H4 (cell line): ENCODE data around the gene TOR2A. TPM values are rescaled to one million over a fixed set of nuclear protein-coding genes. Genes with fewer than 3 reads are reported as not detected.

Experiments used
- DNase-seq: peaks from one replicate; pipeline ENCODE4 v3.0.0-alpha.2; 2015; ENCODE audit warnings: low spot score
- total RNA-seq: library from RNA; depleted of rRNA; stranded (reverse); fragments of >200 nt; shearing (Covaris generic); gene quantifications from 2 replicates; pipeline ENCODE4 v1.2.3, GENCODE V29; 2014

TOR2A gene
- total RNA-seq, 1 experiment from 2014 or later, result 11.5 TPM

DNA sequence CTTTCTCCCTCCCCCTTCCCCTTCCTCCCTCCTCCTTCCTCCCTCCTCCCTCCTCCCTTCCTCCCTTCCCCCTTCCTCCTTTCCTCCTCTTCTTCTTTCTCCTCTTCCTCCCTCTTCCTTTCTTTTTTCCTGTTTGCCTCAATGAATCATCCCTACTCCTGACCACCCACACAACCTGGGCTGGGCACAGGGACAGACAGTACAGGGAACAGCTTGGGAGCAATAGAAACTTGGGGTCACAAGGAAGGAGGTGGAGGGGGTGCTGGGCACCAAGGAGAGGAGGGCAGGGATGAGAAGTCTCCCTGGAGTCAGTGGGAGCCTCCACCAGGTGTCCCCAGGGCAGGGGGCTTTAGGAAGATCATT, 14.2 kb downstream of the TOR2A start:
- no peak for DNase-seq

DNA sequence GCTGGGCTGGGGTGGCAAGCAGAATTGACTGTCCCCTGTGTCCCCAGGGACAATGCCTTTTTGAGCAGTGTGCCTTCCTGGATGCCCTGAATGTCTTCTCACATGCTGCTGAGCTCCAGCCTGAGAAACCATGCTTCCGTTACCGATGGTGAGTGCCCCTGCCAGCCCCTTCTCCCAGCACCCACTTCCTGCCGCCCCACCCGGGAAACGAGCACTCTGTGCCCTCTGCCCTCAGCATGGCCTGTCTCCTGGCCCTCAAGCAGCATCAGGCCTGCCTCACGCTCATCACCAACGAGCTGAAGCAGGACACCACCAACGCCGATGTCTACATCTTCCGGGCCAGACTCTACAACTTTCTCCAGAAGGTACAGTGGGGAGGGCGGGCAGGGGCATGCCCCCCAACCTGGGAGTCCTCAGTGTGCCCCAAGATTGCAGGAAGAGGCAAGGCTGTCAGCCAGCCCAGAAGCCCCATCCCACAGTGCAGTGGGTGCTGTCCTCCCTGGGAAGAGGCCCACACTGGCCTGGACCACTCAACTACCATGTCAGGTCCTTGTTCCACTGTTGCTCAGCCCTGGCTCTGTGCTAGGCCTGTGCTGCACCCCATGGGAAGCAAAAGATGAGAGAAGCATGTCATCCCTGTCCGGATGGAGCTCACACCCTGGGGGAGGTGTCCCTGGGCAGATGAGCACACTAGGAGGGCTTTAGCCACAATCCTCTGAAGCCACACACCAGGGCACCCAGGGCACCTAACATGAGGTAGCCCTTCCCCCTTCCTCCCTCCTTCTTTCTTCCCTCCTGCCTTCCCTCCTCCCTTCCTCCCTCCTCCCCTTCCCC, 14.8 kb downstream of the TOR2A start:
- no peak for DNase-seq

GRCh38 chr9:127717766-127718165, 17.3 kb downstream of the TOR2A start:
- no peak for DNase-seq

GRCh38 chr9:127716412-127716811, 18.7 kb downstream of the TOR2A start:
- no peak for DNase-seq

DNA sequence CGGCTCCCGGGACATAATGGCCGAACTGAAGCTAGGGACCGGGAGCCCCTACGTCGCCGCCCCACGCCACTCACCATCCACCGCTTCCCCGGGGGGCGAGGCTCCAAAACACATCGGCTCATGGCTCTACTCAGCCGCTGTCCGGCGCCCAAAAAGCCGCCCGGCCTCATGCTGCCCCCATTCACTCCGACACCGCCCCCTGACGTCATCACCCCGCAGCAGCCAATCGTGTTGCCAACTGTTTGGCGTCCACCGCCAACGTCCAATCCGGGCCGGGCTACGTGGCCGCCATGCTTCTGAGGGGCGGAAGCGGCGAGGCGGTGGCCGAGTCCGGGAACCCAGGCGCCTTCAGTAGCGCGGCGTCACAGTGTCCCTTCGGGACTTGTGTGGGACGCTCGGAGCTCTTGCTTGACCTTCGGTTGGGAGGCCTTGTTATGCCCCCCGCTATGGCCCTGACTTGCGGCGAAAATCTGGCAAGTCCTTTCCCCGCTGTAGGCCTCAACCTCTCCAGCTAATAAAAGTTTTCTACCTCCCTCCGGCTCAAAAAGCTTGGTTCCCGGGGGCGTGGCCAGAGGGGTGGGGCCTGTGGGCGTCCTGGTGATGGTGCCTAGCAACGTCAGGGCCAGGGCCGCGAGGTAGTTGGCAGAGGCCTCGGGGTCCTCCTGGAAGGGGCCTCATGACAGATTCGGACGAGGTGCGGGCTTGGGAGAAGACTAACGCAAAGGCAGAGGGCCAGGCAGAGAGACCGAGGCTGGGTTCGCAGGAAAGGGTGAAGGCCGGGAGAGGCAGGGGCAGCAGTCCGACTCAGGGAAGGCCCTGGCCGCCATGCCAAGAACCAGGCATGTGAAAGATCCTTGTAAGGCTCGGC, 19.4 kb downstream of the TOR2A start, which contains the start of the genes PTRH1 and TTC16:
Gene PTRH1 (minus strand): TSS at position 194 of the 868 bp plus-strand sequence. CDS start 24 bp downstream, at position 170.
Gene TTC16 (plus strand): TSS at position 610 of the 868 bp plus-strand sequence. CDS start 67 bp downstream, at position 677.
- DNase-seq, result peak; percentile 94

DNA sequence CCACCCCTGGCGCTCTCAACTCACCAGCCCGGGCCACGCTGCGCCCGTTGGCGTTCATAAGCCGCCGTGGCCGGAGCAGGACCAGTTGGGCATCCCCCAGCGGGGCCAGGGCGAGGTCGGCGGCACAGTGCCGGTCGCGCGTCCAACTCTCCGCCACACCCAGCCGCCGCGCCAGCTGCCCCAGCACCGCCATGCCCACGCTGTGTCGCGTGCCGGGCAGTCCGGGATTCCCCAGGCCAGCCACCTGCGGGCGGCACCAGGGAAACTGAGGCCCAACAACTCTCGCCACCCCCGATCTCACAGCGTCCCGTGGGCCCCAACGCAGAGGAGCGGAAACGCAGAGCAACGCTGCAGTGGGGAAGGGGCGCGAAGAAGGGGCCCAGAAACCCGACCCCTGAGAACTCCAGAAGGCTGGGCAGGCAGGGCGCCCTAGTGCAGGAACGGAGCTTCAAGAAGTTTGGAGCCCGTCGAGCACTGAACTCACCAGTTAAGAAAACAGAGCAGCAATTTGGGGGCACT, 20.1 kb downstream of the TOR2A start:
- DNase-seq, result no peak

- no peak for DNase-seq
Observed at GRCh38 chr9:127714020-127714750, 20.9 kb downstream of the TOR2A start.

DNA sequence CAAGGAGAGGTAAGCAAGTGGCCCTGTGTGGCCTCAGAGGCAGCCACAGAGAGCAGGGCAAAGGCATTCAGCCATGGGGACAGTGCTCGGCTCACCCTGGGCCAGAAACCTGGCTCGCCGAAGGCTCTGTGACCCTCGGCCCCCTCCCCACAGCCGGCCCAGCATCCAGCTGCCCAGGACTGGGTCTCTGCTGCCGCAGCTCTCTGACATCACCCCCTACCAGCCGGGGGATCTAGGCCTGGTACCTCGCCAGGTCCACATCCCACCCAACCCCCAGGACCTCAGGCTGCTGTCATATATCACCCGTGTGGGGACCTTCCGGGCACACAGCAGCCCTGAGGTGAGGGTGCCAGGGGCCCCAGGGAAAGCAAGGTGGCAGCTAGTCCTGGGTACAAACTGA, 22.2 kb downstream of the TOR2A start:
- no peak for DNase-seq

GRCh38 chr9:127712371-127712770, 22.7 kb downstream of the TOR2A start:
- DNase-seq, result no peak

GRCh38 chr9:127711831-127712274, 23.2 kb downstream of the TOR2A start:
- DNase-seq, result no peak

GRCh38 chr9:127711226-127711701, 23.8 kb downstream of the TOR2A start:
- DNase-seq, result no peak

DNA sequence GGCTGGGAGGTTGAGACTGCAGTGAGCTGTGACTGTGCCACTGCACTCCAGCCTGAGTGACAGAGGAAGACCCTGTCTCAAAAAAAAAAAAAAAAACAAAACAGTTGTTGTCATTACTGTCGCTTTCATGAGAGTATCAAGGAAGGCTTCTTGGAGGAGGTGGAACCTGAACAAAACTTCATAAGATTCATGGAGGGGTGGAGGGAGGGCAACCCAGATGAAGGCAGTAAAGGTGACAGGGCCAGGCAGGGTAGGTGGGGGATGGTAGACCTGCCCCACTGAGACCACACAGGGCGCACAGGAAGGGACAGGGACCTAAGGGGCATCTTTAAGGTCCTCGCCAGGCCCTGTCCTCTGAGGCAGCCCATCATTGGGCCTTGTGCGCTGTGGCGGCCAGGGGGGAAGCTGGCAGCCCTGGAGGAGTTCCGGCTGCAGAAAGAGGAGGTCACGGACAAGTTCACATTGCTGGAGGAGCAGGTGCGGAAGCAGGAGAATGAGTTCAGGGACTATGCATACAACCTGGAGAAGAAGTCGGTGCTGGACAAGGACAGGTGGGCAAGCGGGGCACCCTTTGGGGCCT, 24.8 kb downstream of the TOR2A start:
- DNase-seq, result no peak

GRCh38 chr9:127708952-127709587, 26.0 kb downstream of the TOR2A start:
- no peak for DNase-seq

GRCh38 chr9:127707766-127708165, 27.3 kb downstream of the TOR2A start:
- no peak for DNase-seq

DNA sequence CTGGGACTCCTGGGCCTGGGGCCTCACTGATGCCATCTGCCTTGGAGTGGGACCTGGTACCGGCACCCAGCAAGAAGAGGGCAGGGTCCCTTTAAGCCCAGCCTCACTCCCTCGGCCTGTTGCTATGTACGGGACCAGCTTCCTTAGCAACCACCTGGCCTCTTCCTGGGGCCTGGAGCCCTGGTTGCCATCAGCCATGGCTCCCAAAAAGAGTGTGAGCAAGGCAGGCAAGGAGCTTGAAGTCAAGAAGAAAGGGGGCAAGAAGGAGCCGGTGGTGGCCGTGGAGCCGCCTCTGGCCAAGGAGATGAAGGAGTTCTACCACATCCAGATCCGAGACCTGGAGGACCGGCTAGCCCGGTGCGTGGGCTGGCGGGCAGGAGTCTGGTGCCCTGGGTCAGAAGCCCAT, 28.3 kb downstream of the TOR2A start, which contains the start of gene CFAP157:
Gene CFAP157 (plus strand): TSS at position 153 of the 406 bp plus-strand sequence. CDS start 44 bp downstream, at position 197.
- no peak for DNase-seq

GRCh38 chr9:127705577-127706379, 29.3 kb downstream of the TOR2A start:
- no peak for DNase-seq

DNA sequence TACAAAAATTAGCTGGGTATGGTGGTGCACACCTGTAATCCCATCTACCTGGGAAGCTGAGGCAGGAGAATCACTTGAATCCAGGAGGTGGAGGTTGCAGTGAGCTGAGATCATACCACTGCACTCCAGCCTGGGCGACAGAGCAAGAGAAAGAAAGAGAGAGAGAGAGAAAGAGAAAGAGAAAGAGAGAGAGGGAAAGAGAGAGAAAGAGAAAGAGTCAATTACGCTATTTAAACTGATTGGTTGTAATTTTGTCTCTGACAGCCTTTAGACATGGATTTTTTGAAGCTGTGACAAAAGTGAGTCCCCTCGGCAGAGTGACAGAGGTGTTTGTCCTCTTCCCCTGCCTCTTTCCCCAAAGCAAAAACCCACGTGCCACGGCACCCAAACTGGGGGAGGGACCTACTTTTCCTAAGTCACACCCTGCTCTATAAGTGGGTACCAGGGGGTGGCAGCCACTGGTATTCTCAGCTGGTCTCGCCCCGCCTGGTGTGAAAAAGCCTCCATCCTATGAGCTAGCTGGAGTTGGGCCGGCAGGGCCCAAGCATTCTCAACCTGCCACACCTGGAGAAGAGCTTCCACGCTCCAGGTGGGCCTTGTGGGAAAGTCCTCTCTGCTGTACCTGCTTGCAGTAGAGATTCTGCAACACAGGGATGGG, 31.7 kb downstream of the TOR2A start:
- no peak for DNase-seq

DNA sequence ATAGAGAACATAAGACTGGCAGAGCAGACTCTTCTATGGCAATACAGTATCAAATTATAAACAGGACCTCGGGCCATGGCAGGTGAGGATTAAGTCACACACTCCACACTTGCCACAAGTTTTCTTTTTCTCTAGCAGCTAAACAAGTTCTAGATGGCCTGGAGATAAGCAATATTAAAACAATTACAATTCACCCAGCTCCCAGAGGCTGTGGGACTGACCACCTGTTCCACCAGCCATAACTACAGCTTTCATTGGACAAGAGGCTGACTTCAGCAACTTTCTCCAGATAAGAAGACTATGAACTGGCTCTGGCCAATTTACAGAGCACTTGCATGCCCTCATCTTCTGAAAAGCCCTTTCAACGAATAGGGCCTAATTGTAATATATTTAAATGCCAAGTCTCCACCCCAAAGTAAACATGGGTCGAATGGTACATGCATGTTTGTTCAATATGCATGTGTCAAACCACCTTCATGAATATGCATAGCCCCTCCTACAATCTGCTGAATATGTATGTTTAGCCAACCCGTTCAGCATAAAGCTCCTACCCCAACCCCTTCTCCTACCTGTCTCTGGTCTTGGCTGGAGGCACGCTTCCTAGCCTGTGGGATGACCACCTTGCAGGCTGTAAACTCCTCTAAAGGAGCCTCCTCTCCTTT, 34.4 kb downstream of the TOR2A start:
- no peak for DNase-seq
